Iris pigment epithelial cell (primary cell): Measurements from ENCODE around the gene MARF1.
"Not testable (repeated sequence)": the region's sequence is repeated elsewhere in the genome, so short reads cannot be mapped to it uniquely, and the experiment has no call there.

Experiments used
- DNase-seq: peaks from one replicate; pipeline ENCODE4 v3.0.0-alpha.2; 2011; ENCODE audit warnings: low read depth

Gene MARF1

GRCh38 chr16:15573274-15573895 is 69.6 kb downstream of the MARF1 start:
- peak; percentile 28 for DNase-seq

GRCh38 chr16:15572329-15573001 is 70.5 kb downstream of the MARF1 start:
- peak; percentile 88 for DNase-seq

- no peak for DNase-seq
These were observed 71.4 kb downstream of the MARF1 start for GRCh38 chr16:15571557-15571956.

- not testable (repeated sequence) for DNase-seq
These were observed 72.3 kb downstream of the MARF1 start for GRCh38 chr16:15570666-15571065.

- DNase-seq = no peak
These were observed 75.1 kb downstream of the MARF1 start for GRCh38 chr16:15567823-15568222.

- no peak for DNase-seq
These were observed 76.9 kb downstream of the MARF1 start for GRCh38 chr16:15566095-15566494.

GRCh38 chr16:15564604-15565339 is 78.2 kb downstream of the MARF1 start:
- DNase-seq = peak; percentile 52

- DNase-seq = no peak
These were observed 83.8 kb downstream of the MARF1 start for GRCh38 chr16:15559176-15559575.

GRCh38 chr16:15557258-15557657 is 85.7 kb downstream of the MARF1 start:
- no peak for DNase-seq

GRCh38 chr16:15556130-15556529 is 86.8 kb downstream of the MARF1 start:
- DNase-seq = no peak

- DNase-seq = peak; percentile 54
These were observed 89.5 kb downstream of the MARF1 start for GRCh38 chr16:15553313-15554088.

GRCh38 chr16:15552507-15552906 is 90.4 kb downstream of the MARF1 start:
- peak; percentile 54 for DNase-seq

- DNase-seq = peak; percentile 55
These were observed 94.5 kb downstream of the MARF1 start for GRCh38 chr16:15548482-15548891.

- DNase-seq = no peak
These were observed 95.2 kb downstream of the MARF1 start for GRCh38 chr16:15547768-15548096.

- DNase-seq = not testable (repeated sequence)
These were observed 95.7 kb downstream of the MARF1 start for GRCh38 chr16:15547072-15547767.

GRCh38 chr16:15545544-15545943 is 97.4 kb downstream of the MARF1 start:
- DNase-seq = no peak

GRCh38 chr16:15544405-15544804 is 98.5 kb downstream of the MARF1 start:
- no peak for DNase-seq
